ENCODE results near the gene LSM14A.
"Not testable (repeated sequence)": the region's sequence is repeated elsewhere in the genome, so short reads cannot be mapped to it uniquely, and the experiment has no call there.

Gene LSM14A

GRCh38 chr19:34171877-34172660, at the start of gene LSM14A:
Gene LSM14A (plus strand): TSS chr19:34172504. CDS start chr19:34172643, 139 bp downstream.
- peak; percentile 90 for DNase-seq (ENCODE audit: low spot score)

GRCh38 chr19:34124828-34125227, 47.5 kb upstream of the LSM14A start:
- DNase-seq (ENCODE audit: low spot score): no peak

- DNase-seq (ENCODE audit: low spot score): no peak
Measured at GRCh38 chr19:34126966-34127365, 45.3 kb upstream of the LSM14A start.

GRCh38 chr19:34127684-34128189, 44.6 kb upstream of the LSM14A start:
- no peak for DNase-seq (ENCODE audit: low spot score)

- DNase-seq (ENCODE audit: low spot score): no peak
Measured at GRCh38 chr19:34128558-34129250, 43.6 kb upstream of the LSM14A start.

DNA sequence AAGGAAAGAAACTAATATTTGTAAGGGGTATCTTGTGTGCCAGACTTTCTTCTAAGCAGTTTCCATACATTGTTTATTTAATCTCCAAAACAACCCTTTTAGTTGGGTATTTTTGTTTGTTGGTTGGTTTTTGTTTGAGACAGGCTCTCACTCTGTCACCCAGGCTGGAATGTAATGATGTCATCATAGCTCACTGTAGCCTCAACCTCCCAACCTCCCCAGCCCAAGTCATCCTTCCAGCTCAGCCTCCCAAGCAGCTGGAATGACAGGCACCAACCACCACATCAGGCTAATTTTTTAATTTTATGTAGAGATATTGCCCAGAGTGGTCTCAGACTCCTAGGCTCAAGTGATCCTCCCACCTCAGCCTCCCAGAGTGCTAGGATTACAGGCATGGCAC, 41.2 kb upstream of the LSM14A start:
- no peak for DNase-seq (ENCODE audit: low spot score)

DNA sequence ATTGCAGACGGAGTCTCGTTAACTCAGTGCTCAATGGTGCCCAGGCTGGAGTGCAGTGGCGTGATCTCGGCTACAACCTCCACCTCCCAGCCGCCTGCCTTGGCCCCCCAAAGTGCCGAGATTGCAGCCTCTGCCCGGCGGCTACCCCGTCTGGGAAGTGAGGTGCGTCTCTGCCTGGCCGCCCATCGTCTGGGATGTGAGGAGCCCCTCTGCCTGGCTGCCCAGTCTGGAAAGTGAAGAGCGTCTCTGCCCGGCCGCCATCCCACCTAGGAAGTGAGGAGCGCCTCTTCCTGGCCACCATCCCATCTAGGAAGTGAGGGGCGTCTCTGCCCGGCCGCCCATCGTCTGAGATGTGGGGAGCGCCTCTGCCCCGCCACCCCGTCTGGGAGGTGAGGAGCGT, 40.2 kb upstream of the LSM14A start:
- DNase-seq (ENCODE audit: low spot score): not testable (repeated sequence)

DNA sequence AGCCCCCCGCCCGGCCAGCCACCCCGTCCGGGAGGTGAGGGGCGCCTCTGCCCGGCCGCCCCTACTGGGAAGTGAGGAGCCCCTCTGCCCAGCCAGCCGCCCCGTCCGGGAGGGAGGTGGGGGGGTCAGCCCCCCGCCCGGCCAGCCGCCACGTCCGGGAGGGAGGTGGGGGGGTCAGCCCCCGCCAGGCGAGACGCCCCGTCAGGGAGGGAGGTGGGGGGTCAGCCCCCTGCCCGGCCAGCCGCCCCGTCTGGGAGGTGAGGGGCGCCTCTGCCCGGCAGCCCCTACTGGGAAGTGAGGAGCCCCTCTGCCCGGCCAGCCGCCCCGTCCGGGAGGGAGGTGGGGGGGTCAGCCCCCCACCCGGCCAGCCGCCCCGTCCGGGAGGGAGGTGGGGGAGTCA, 39.6 kb upstream of the LSM14A start:
- DNase-seq (ENCODE audit: low spot score): not testable (repeated sequence)

GRCh38 chr19:34134190-34135053, 37.9 kb upstream of the LSM14A start:
- DNase-seq (ENCODE audit: low spot score): peak; percentile 91

GRCh38 chr19:34135054-34135800, 37.1 kb upstream of the LSM14A start:
- DNase-seq (ENCODE audit: low spot score): no peak

- DNase-seq (ENCODE audit: low spot score): no peak
Measured at GRCh38 chr19:34135821-34136611, 36.3 kb upstream of the LSM14A start.

GRCh38 chr19:34141025-34141424, 31.3 kb upstream of the LSM14A start:
- no peak for DNase-seq (ENCODE audit: low spot score)

DNA sequence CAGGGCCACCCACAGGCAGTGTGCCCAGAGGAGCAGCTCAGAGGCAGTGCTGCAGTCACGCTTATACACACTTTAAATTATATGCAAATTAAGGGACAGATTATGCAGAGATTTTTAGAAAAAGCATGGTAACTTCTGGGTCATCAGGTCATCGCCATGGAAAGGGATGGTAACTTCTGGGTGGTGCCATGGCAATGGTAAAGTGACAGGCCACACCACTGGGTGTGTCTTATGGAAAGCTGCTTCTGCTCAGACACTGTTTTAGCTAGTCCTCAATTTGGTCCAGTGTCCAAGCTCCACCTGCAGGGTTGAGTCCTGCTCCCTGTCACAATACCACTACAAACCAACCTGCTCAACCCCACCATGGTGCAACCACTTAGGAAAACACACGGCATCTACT, 29.9 kb upstream of the LSM14A start:
- no peak for DNase-seq (ENCODE audit: low spot score)

- DNase-seq (ENCODE audit: low spot score): peak; percentile 55
Measured at GRCh38 chr19:34145741-34146202, 26.5 kb upstream of the LSM14A start.

GRCh38 chr19:34148658-34149185, 23.6 kb upstream of the LSM14A start:
- DNase-seq (ENCODE audit: low spot score): no peak

GRCh38 chr19:34149873-34150272, 22.4 kb upstream of the LSM14A start:
- DNase-seq (ENCODE audit: low spot score): no peak

- DNase-seq (ENCODE audit: low spot score): no peak
Measured at GRCh38 chr19:34150558-34150957, 21.7 kb upstream of the LSM14A start.

GRCh38 chr19:34151439-34151838, 20.9 kb upstream of the LSM14A start:
- no peak for DNase-seq (ENCODE audit: low spot score)

GRCh38 chr19:34154401-34154800, 17.9 kb upstream of the LSM14A start:
- DNase-seq (ENCODE audit: low spot score): no peak

DNA sequence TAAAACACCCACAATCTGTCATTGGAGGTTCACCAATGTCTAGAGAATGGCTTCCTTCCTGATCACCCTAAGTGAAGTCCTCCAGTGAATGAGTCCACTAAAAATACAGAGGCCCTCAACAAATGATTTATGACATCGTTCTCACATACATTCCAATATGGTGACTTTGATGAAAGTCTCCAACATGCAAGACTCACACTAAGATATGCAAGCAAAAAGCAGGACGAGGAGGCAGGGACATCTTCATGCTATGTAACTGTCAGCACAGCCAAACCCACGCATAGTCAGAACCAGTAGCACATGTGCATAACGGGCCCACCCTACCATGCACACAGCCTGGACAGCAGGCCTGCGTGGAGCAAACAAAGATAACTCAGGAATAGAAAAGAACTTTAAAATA, 16.6 kb upstream of the LSM14A start:
- no peak for DNase-seq (ENCODE audit: low spot score)

Measured in CD4-positive, alpha-beta T cell treated with Interleukin-6 at 100 ng/mL for 8 hours (primary cell).